ENCODE results near the gene CPLANE1. TPM values are rescaled to one million over a fixed set of nuclear protein-coding genes. Genes with fewer than 3 reads are reported as not detected.

Gene CPLANE1
- total RNA-seq, 2 donors from 2014 or later: 9.0 to 22.5 TPM

- DNase-seq (ENCODE audit: low spot score): no peak
- Histone ChIP-seq H3K4me1 (no peaks in the 10 kb centered on the region), H3K4me3 (no peak overlapping the region), H3K27me3 (no peaks in the 10 kb centered on the region), H3K27ac (no peak overlapping the region), H3K9me3 (no peaks in the 10 kb centered on the region), H3K36me3 (peaks cover 47% of the 10 kb centered on the region)
- no peak for TF ChIP-seq CTCF (IDR thresholded peaks at IDR 0.05)
Observed at GRCh38 chr5:37206736-37207135, 42.4 kb downstream of the CPLANE1 start.

- Histone ChIP-seq H3K4me1 (no peaks in the 10 kb centered on the region), H3K9me3 (no peaks in the 10 kb centered on the region), H3K27ac (no peak overlapping the region), H3K36me3 (peaks cover 31% of the 10 kb centered on the region), H3K27me3 (no peaks in the 10 kb centered on the region), H3K4me3 (no peak overlapping the region)
- no peak for TF ChIP-seq CTCF (IDR thresholded peaks at IDR 0.05)
- no peak for DNase-seq (ENCODE audit: low spot score)
Observed at GRCh38 chr5:37198842-37199241, 50.3 kb downstream of the CPLANE1 start.

GRCh38 chr5:37198061-37198460 lies 51.1 kb downstream of the CPLANE1 start:
- no peaks in the 10 kb centered on the region for H3K9me3 ChIP-seq
- no peak for TF ChIP-seq CTCF (IDR thresholded peaks at IDR 0.05)
- H3K36me3 ChIP-seq: peaks cover 26% of the 10 kb centered on the region
- no peaks in the 10 kb centered on the region for H3K4me1 ChIP-seq
- H3K27ac ChIP-seq: no peak overlapping the region
- no peak overlapping the region for H3K4me3 ChIP-seq
- no peak for DNase-seq (ENCODE audit: low spot score)
- no peaks in the 10 kb centered on the region for H3K27me3 ChIP-seq

- peaks cover 26% of the 10 kb centered on the region for H3K36me3 ChIP-seq
- no peak overlapping the region for H3K27ac ChIP-seq
- H3K27me3 ChIP-seq: no peaks in the 10 kb centered on the region
- H3K4me1 ChIP-seq: no peaks in the 10 kb centered on the region
- H3K4me3 ChIP-seq: no peak overlapping the region
- DNase-seq (ENCODE audit: low spot score): no peak
- no peaks in the 10 kb centered on the region for H3K9me3 ChIP-seq
- no peak for TF ChIP-seq CTCF (IDR thresholded peaks at IDR 0.05)
Observed at GRCh38 chr5:37197340-37198050, 51.7 kb downstream of the CPLANE1 start.

GRCh38 chr5:37190592-37190991 lies 58.6 kb downstream of the CPLANE1 start:
- Histone ChIP-seq H3K4me3 (no peak overlapping the region), H3K36me3 (peaks cover 27% of the 10 kb centered on the region), H3K27me3 (no peaks in the 10 kb centered on the region), H3K9me3 (no peaks in the 10 kb centered on the region), H3K4me1 (no peaks in the 10 kb centered on the region), H3K27ac (no peak overlapping the region)
- DNase-seq (ENCODE audit: low spot score): no peak
- no peak for TF ChIP-seq CTCF (IDR thresholded peaks at IDR 0.05)

GRCh38 chr5:37189355-37189754 lies 59.8 kb downstream of the CPLANE1 start:
- no peak for DNase-seq (ENCODE audit: low spot score)
- no peak overlapping the region for H3K4me3 ChIP-seq
- TF ChIP-seq CTCF (IDR thresholded peaks at IDR 0.05): no peak
- H3K27me3 ChIP-seq: no peaks in the 10 kb centered on the region
- peaks cover 39% of the 10 kb centered on the region for H3K36me3 ChIP-seq
- no peaks in the 10 kb centered on the region for H3K4me1 ChIP-seq
- no peaks in the 10 kb centered on the region for H3K9me3 ChIP-seq
- H3K27ac ChIP-seq: no peak overlapping the region

All from right atrium auricular region (tissue), 2 donors.